Smooth muscle cell (in vitro differentiated cells): ENCODE results near the gene GOLGA5. TPM values are rescaled to one million over a fixed set of nuclear protein-coding genes. Genes with fewer than 3 reads are reported as not detected.

ENCODE experiments used
- DNase-seq: peaks from one replicate; lab custom pipeline; 2025; ENCODE audit not compliant: unreplicated experiment; lab: John Stamatoyannopoulos, UW
- H2AFZ ChIP-seq: fragments of 200-600 bp; sonication (generic); 2 replicates; pipeline ENCODE4 v1.6.0; 2016; ENCODE audit warnings: antibody characterized with exemption, low read depth, mild to moderate bottlenecking
- H3F3A ChIP-seq: fragments of 200-600 bp; sonication (generic); 2 replicates; pipeline ENCODE4 v1.6.0; 2017; ENCODE audit warnings: antibody characterized with exemption, low read depth
- H3K27ac ChIP-seq: fragments of 200-600 bp; sonication (generic); 2 replicates; pipeline ENCODE4 v1.5.1; 2016; ENCODE audit warnings: low read depth, mild to moderate bottlenecking
- H3K27me3 ChIP-seq: fragments of 200-600 bp; sonication (generic); 2 replicates; pipeline ENCODE4 v1.6.1; 2016; ENCODE audit warnings: low read depth, mild to moderate bottlenecking
- H3K36me3 ChIP-seq: fragments of 200-600 bp; sonication (generic); 2 replicates; pipeline ENCODE4 v1.5.1; 2016; ENCODE audit warnings: low read depth
- H3K4me1 ChIP-seq: fragments of 200-600 bp; sonication (generic); 2 replicates; pipeline ENCODE4 v1.5.1; 2016; ENCODE audit warnings: low read depth
- H3K4me2 ChIP-seq: fragments of 200-600 bp; sonication (generic); 2 replicates; pipeline ENCODE4 v1.6.0; 2016; ENCODE audit warnings: mild to moderate bottlenecking
- H3K4me3 ChIP-seq: fragments of 200-600 bp; sonication (generic); 2 replicates; pipeline ENCODE4 v1.5.1; 2016; ENCODE audit warnings: mild to moderate bottlenecking
- H3K79me2 ChIP-seq: fragments of 200-600 bp; sonication (generic); 2 replicates; pipeline ENCODE4 v1.6.0; 2016; ENCODE audit warnings: low read depth, mild to moderate bottlenecking
- H3K9ac ChIP-seq: fragments of 200-600 bp; sonication (generic); 2 replicates; pipeline ENCODE4 v1.6.0; 2016; ENCODE audit warnings: low read depth
- H3K9me3 ChIP-seq: fragments of 200-600 bp; sonication (generic); replicated peaks from 2 replicates; pipeline ENCODE4 v1.5.1; 2016; ENCODE audit warnings: low read depth
- H4K20me1 ChIP-seq: fragments of 200-600 bp; sonication (generic); 2 replicates; pipeline ENCODE4 v1.6.0; 2016; ENCODE audit warnings: low read depth
- CTCF ChIP-seq: fragments of 200-600 bp; sonication (generic); IDR thresholded peaks from 2 replicates; pipeline ENCODE4 v1.5.1; 2017; ENCODE audit warnings: borderline replicate concordance, mild to moderate bottlenecking, antibody characterized with exemption; ENCODE audit not compliant: insufficient read depth, poor library complexity, severe bottlenecking
- WGBS: methylation state at CpG from one replicate; pipeline ENCODE4 v1.1.7; 2016; ENCODE audit warnings: low lambda C conversion rate; 5-methylcytosine and 5-hydroxymethylcytosine counted together
- polyA plus RNA-seq: library from polyadenylated mRNA; unstranded; fragments of >200 nt; fragmentation: Nextera tagmentation; extraction: Ambion mirVana; gene quantifications from 2 replicates; pipeline ENCODE4 v1.2.1, GENCODE V29; 2016
- total RNA-seq: library from RNA; depleted of rRNA; stranded (reverse); fragments of >200 nt; gene quantifications from 2 replicates; pipeline ENCODE4 v1.2.3, GENCODE V29; 2014

Gene GOLGA5
- total and polyA plus RNA-seq, 2 experiments from 2014 or later = 67.0 to 70.3 TPM

DNA sequence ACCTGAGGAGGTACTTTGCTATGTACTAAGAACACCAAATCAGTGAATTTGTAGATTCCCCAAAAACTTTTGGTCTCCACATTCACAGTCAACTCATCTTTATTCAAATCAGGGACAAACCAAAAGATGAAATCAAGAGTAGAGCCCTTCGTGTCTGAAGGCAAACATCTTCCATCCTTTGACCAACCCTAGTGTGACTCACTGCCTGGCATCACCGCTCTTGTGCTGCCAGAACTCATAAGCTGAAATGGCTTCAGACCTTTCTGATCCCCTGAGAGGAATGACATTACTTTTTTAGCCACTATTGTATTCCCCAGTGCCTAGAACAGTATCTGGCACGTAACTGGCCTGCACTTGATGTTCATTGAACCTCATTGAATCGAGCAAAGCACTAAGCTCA lies 50.1 kb downstream of the GOLGA5 start:
- no peak for TF ChIP-seq CTCF
- Histone ChIP-seq H3K4me2 (no peak overlapping the region), H4K20me1 (no peaks in the 10 kb centered on the region), H3F3A (no peaks in the 10 kb centered on the region), H3K27me3 (no peaks in the 10 kb centered on the region), H3K9ac (no peak overlapping the region), H3K4me1 (no peaks in the 10 kb centered on the region), H3K27ac (no peak overlapping the region), H3K79me2 (no peaks in the 10 kb centered on the region), H3K36me3 (peaks cover 10% of the 10 kb centered on the region), H3K9me3 (no peaks in the 10 kb centered on the region), H3K4me3 (no peak overlapping the region), H2AFZ (no peak overlapping the region)
- no peak for DNase-seq
- 92% methylated on average over 4 of the region's 4 CpGs for WGBS

DNA sequence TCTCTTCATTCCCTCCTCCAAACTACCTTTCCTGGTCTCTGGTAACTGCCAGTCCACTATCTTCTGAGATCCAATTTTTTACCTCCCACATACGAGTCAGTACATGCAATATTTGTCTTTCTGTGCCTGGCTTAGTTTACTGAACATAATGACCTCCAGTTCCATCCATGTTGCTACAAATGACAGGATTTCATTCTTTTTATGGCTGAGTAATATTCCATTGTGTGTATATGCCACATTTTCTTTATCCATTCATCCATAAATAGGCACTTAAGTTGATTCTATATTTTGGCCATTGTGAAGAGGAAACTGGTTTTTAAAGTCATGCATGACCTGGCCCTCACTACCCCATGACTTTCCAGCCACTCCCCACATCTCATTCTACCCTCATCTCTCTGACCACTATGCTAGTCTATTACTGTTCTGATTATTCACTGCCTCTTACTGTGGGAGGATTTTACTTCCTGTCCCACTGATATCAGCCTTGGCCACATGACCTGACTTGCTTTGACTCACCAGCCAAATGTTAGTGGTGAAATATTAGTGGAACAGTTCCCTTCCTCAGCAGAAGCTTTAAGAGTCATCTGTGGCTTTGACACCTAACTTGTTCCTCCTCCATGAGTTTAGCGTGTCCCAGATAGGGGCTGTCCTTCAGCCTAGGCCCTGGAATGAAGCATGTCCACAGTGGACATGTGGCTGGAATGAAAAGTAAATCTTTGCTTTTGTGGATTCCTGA lies 52.2 kb downstream of the GOLGA5 start:
- Histone ChIP-seq H3K4me3 (no peak overlapping the region), H3K9me3 (no peaks in the 10 kb centered on the region), H3K27ac (no peak overlapping the region), H3F3A (no peaks in the 10 kb centered on the region), H3K4me2 (no peak overlapping the region), H3K27me3 (no peaks in the 10 kb centered on the region), H3K9ac (no peak overlapping the region), H3K79me2 (no peaks in the 10 kb centered on the region), H3K36me3 (no peaks in the 10 kb centered on the region), H2AFZ (no peak overlapping the region), H3K4me1 (no peaks in the 10 kb centered on the region), H4K20me1 (no peaks in the 10 kb centered on the region)
- TF ChIP-seq CTCF = no peak
- WGBS = 50% methylated on average over 2 of the region's 2 CpGs
- DNase-seq = no peak

- Histone ChIP-seq H4K20me1 (no peaks in the 10 kb centered on the region), H3K79me2 (no peaks in the 10 kb centered on the region), H2AFZ (no peak overlapping the region), H3K4me1 (no peaks in the 10 kb centered on the region), H3K27ac (no peak overlapping the region), H3F3A (no peaks in the 10 kb centered on the region), H3K4me3 (no peak overlapping the region), H3K9ac (no peak overlapping the region), H3K36me3 (no peaks in the 10 kb centered on the region), H3K9me3 (no peaks in the 10 kb centered on the region), H3K4me2 (no peak overlapping the region), H3K27me3 (no peaks in the 10 kb centered on the region)
- TF ChIP-seq CTCF = no peak
- 72% methylated on average over 6 of the region's 6 CpGs for WGBS
- no peak for DNase-seq
Measured at GRCh38 chr14:92847278-92847677, 53.2 kb downstream of the GOLGA5 start.

DNA sequence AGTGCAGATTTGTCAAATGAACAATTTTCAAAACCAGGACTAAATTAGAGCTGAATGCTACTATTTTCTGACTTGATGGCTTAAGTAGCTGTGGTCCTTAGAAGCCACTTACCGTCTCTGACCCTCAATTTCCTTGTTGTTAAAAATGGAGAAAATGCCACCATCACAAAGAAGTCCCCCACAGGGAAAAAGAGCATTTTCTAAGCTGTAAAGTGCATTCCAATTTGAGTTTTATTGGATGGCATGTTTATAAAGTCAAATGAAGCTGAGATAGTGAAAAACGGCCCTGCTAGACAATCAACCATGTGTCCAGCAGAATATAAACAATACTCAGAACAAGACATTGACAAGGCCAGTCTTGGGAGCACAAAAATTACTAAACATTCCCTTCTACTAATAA lies 53.6 kb downstream of the GOLGA5 start:
- Histone ChIP-seq H3F3A (no peaks in the 10 kb centered on the region), H3K4me1 (no peaks in the 10 kb centered on the region), H3K4me2 (no peak overlapping the region), H3K9ac (no peak overlapping the region), H4K20me1 (no peaks in the 10 kb centered on the region), H3K36me3 (no peaks in the 10 kb centered on the region), H3K79me2 (no peaks in the 10 kb centered on the region), H3K27me3 (no peaks in the 10 kb centered on the region), H3K4me3 (no peak overlapping the region), H3K27ac (no peak overlapping the region), H2AFZ (no peak overlapping the region), H3K9me3 (no peaks in the 10 kb centered on the region)
- WGBS = 13% methylated on average over 2 of the region's 2 CpGs
- no peak for TF ChIP-seq CTCF
- DNase-seq = no peak
